NOMO-1 treated with DMSO at 0.1 percent for 48 hours (cell line): ENCODE results near the gene MAP3K2.
A peak's percentile ranks its signal among the peaks of the same experiment; 100 is the strongest.
"Not testable (repeated sequence)": the region's sequence is repeated elsewhere in the genome, so short reads cannot be mapped to it uniquely, and the experiment has no call there.

Experiments
- DNase-seq: peaks from one replicate; lab custom pipeline; 2025; ENCODE audit not compliant: unreplicated experiment; lab: John Stamatoyannopoulos, UW

MAP3K2 gene

GRCh38 chr2:127421871-127422558, 34.2 kb upstream of the MAP3K2 start:
- DNase-seq = no peak

DNA sequence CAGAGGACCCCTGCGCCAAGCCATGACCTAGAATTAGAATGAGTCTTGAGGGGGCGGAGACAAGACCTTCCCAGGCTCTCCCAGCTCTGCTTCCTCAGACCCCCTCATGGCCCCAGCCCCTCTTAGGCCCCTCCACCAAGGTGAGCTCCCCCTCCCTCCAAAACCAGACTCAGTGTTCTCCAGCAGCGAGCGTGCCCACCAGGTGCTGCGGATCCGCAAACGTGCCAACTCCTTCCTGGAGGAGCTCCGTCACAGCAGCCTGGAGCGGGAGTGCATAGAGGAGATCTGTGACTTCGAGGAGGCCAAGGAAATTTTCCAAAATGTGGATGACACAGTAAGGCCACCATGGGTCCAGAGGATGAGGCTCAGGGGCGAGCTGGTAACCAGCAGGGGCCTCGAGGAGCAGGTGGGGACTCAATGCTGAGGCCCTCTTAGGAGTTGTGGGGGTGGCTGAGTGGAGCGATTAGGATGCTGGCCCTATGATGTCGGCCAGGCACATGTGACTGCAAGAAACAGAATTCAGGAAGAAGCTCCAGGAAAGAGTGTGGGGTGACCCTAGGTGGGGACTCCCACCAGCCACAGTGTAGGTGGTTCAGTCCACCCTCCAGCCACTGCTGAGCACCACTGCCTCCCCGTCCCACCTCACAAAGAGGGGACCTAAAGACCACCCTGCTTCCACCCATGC, 33.5 kb upstream of the MAP3K2 start:
- no peak for DNase-seq

DNA sequence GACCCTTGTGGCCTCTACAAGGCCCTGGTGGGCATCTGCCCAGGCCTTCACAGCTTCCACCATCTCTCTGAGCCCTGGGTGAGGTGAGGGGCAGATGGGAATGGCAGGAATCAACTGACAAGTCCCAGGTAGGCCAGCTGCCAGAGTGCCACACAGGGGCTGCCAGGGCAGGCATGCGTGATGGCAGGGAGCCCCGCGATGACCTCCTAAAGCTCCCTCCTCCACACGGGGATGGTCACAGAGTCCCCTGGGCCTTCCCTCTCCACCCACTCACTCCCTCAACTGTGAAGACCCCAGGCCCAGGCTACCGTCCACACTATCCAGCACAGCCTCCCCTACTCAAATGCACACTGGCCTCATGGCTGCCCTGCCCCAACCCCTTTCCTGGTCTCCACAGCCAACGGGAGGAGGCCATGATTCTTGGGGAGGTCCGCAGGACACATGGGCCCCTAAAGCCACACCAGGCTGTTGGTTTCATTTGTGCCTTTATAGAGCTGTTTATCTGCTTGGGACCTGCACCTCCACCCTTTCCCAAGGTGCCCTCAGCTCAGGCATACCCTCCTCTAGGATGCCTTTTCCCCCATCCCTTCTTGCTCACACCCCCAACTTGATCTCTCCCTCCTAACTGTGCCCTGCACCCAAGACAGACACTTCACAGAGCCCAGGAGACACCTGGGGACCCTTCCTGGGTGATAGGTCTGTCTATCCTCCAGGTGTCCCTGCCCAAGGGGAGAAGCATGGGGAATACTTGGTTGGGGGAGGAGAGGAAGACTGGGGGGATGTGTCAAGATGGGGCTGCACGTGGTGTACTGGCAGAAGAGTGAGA, 32.5 kb upstream of the MAP3K2 start:
- no peak for DNase-seq

DNA sequence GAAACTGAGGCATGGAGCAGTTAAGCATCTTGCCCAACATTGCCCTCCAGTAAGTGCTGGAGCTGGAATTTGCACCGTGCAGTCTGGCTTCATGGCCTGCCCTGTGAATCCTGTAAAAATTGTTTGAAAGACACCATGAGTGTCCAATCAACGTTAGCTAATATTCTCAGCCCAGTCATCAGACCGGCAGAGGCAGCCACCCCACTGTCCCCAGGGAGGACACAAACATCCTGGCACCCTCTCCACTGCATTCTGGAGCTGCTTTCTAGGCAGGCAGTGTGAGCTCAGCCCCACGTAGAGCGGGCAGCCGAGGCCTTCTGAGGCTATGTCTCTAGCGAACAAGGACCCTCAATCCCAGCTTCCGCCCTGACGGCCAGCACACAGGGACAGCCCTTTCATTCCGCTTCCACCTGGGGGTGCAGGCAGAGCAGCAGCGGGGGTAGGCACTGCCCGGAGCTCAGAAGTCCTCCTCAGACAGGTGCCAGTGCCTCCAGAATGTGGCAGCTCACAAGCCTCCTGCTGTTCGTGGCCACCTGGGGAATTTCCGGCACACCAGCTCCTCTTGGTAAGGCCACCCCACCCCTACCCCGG, 31.8 kb upstream of the MAP3K2 start:
- DNase-seq = no peak

DNA sequence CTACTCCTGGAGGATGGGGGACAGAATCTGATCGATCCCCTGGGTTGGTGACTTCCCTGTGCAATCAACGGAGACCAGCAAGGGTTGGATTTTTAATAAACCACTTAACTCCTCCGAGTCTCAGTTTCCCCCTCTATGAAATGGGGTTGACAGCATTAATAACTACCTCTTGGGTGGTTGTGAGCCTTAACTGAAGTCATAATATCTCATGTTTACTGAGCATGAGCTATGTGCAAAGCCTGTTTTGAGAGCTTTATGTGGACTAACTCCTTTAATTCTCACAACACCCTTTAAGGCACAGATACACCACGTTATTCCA, 31.3 kb upstream of the MAP3K2 start:
- no peak for DNase-seq

DNA sequence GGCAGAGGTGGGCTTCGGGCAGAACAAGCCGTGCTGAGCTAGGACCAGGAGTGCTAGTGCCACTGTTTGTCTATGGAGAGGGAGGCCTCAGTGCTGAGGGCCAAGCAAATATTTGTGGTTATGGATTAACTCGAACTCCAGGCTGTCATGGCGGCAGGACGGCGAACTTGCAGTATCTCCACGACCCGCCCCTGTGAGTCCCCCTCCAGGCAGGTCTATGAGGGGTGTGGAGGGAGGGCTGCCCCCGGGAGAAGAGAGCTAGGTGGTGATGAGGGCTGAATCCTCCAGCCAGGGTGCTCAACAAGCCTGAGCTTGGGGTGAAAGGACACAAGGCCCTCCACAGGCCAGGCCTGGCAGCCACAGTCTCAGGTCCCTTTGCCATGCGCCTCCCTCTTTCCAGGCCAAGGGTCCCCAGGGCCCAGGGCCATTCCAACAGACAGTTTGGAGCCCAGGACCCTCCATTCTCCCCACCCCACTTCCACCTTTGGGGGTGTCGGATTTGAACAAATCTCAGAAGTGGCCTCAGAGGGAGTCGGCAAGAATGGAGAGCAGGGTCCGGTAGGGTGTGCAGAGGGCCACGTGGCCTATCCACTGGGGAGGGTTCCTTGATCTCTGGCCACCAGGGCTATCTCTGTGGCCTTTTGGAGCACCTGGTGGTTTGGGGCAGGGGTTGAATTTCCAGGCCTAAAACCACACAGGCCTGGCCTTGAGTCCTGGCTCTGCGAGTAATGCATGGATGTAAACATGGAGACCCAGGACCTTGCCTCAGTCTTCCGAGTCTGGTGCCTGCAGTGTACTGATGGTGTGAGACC, 30.7 kb upstream of the MAP3K2 start, which contains the start of gene PROC:
Gene PROC (plus strand): TSS at position 128 of the 812 bp plus-strand sequence. CDS start 1,516 bp downstream, outside the sequence.
- DNase-seq = no peak

DNA sequence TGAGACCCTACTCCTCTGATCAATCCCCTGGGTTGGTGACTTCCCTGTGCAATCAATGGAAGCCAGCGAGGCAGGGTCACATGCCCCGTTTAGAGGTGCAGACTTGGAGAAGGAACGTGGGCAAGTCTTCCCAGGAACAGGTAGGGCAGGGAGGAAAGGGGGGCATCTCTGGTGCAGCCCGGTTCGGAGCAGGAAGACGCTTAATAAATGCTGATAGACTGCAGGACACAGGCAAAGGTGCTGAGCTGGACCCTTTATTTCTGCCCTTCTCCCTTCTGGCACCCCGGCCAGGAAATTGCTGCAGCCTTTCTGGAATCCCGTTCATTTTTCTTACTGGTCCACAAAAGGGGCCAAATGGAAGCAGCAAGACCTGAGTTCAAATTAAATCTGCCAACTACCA, 29.6 kb upstream of the MAP3K2 start:
- no peak for DNase-seq

DNA sequence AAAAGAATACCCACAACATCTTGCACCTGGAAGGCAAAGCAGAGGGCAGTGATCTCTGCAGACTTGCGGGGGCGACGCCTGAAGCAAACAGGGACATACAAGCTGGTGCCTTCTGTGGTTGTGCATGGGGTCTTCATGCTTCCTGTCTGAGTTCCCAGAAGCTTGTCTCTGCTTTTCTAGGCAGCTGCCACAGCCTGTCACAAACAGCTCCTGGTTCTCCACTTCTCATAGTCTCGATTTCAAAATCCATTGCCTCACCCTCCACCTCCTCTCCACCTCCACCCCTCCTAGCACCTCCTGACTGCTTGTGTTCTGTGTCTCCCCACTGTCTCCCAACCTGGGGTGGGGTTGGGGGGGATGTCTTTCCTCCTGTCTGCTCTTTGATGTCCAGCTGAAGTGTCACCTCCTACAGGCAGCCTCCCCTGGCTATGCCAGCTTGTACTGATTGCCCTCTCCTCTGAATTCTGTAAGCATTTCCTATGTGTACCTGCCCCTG, 28.8 kb upstream of the MAP3K2 start:
- DNase-seq = peak; percentile 29

DNA sequence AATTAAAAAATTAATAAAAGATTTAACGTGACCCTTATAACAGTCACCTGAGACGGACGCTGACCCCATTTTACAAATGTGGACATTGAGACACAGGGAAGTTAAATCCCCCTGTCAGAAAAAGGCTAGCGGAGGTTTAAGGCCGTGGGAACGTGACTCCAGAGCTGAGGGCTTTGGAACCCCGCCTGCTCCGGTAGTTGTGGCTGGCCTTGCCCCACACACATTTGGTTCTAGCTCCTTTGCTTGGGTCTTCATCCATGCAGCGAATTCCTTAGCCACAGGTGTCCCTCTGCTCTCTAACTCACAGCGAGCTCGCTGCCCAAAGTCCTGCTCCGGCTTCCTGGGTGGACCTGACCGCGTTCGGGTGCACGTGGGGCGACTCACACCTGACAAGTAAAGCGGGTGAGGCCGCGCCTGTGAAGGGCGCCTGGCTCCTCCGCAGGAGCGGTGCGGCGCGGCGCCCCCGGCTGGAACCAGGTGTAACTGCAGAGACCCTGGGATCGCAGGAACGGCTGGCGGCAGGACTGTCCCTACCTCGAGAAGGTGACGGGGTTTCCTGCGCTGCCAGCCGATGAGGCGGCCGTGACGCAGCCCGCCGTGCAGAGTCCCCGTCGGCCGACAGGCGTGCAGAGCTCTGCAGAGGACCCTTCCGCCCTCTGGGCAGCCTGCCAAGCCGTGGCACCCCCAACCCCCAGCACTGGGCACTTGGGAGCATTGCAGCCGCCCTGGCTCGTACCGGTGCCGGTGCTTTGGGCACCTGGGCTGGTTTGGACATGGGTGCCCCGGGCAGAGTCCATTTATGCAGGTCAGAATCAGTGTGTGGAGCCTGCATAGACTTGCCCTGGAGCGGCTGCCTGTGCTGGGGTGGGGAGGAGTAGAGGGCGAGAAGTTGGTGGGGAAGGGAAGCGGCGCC, 28.1 kb upstream of the MAP3K2 start:
- peak; percentile 60 for DNase-seq

GRCh38 chr2:127414638-127415592, 27.1 kb upstream of the MAP3K2 start:
- no peak for DNase-seq

GRCh38 chr2:127413782-127414637, 26.2 kb upstream of the MAP3K2 start:
- no peak for DNase-seq

- DNase-seq = no peak
These were observed 25.4 kb upstream of the MAP3K2 start for GRCh38 chr2:127413200-127413599.

GRCh38 chr2:127411653-127412369, 24.0 kb upstream of the MAP3K2 start:
- DNase-seq = peak; percentile 99

- peak; percentile 13 for DNase-seq
These were observed 23.3 kb upstream of the MAP3K2 start for GRCh38 chr2:127410871-127411652.

- DNase-seq = not testable (repeated sequence)
These were observed 21.9 kb upstream of the MAP3K2 start for GRCh38 chr2:127409716-127410115.

GRCh38 chr2:127408807-127409099, 21.0 kb upstream of the MAP3K2 start:
- no peak for DNase-seq
